ENCODE data around the gene ZNF140. TPM values are rescaled to one million over a fixed set of nuclear protein-coding genes. Genes with fewer than 3 reads are reported as not detected.

The ZNF140 gene
- total RNA-seq, 1 experiment from 2014 or later: 12.5 TPM

- no peak overlapping the region for H3K27ac Mint-ChIP-seq (ENCODE audit: unreplicated experiment)
- no peak overlapping the region for H3K4me3 Mint-ChIP-seq (ENCODE audit: unreplicated experiment)
- no peak overlapping the region for H3K4me3 ChIP-seq (ENCODE audit: low read depth, low read length)
- no peak for TF ChIP-seq CTCF (IDR thresholded peaks at IDR 0.05; ENCODE audit: insufficient read depth in 1 of 2, low read depth in 1 of 2, low read length in 1 of 2, severe bottlenecking in 1 of 2, unreplicated experiment in 1 of 2)
- no peak for DNase-seq
- peaks cover 47% of the 10 kb centered on the region for H3K9me3 ChIP-seq
- H3K36me3 Mint-ChIP-seq (ENCODE audit: insufficient read depth, unreplicated experiment): peaks cover 27% of the 10 kb centered on the region
- ChIA-PET CTCF (no interaction called here), POLR2A (no interaction called here)
- intact Hi-C loops (cut with micrococcal nuclease; ENCODE audit: unreplicated experiment): no loop called here
- H3K27me3 Mint-ChIP-seq (ENCODE audit: insufficient read depth, unreplicated experiment): no peaks in the 10 kb centered on the region
- H3K36me3 ChIP-seq (ENCODE audit: control insufficient read depth, insufficient read depth, low read length): peaks cover 3% of the 10 kb centered on the region; the same call in 1 of the 2 replicates
- no peaks in the 10 kb centered on the region for H3K27me3 ChIP-seq (replicated peaks; ENCODE audit: control insufficient read depth, insufficient read depth, low read length)
- H3K4me1 ChIP-seq: no peaks in the 10 kb centered on the region
- H3K9me3 Mint-ChIP-seq (ENCODE audit: unreplicated experiment): peaks cover 84% of the 10 kb centered on the region
- BruUV-seq (replicated peaks): no TSS peak
- no peaks in the 10 kb centered on the region for H3K4me1 Mint-ChIP-seq (ENCODE audit: low read depth, unreplicated experiment)
Measured at GRCh38 chr12:133156125-133156690, 75.5 kb downstream of the ZNF140 start.

Other genes starting within 250 kb of the ZNF140 start
- 28.0 and 32.3 TPM in 2 replicates for gene CHFR, start 193.3 kb upstream of the ZNF140 start, total RNA-seq (2022)
- 7.1 and 7.5 TPM in 2 replicates for gene ZNF605, start 124.6 kb upstream of the ZNF140 start, total RNA-seq (2022)
- gene ZNF26, start 94.6 kb upstream of the ZNF140 start, total RNA-seq (2022): 15.0 and 17.8 TPM in 2 replicates
- gene ZNF84, start 43.4 kb upstream of the ZNF140 start, total RNA-seq (2022): 21.8 and 24.9 TPM in 2 replicates
- gene ZNF891, start 49.4 kb downstream of the ZNF140 start, total RNA-seq (2022): 2.0 and 2.3 TPM in 2 replicates
- 6.9 and 7.6 TPM in 2 replicates for gene ZNF10, start 49.7 kb downstream of the ZNF140 start, total RNA-seq (2022)
- gene ZNF268, start 100.6 kb downstream of the ZNF140 start, total RNA-seq (2022): 24.1 and 32.0 TPM in 2 replicates
- not detected in 2 replicates for gene ANHX, start 155.0 kb downstream of the ZNF140 start, total RNA-seq (2022)